ENCODE results near the gene GIMAP5.
"Not testable (repeated sequence)": the region's sequence is repeated elsewhere in the genome, so short reads cannot be mapped to it uniquely, and the experiment has no call there.

GIMAP5 gene

DNA sequence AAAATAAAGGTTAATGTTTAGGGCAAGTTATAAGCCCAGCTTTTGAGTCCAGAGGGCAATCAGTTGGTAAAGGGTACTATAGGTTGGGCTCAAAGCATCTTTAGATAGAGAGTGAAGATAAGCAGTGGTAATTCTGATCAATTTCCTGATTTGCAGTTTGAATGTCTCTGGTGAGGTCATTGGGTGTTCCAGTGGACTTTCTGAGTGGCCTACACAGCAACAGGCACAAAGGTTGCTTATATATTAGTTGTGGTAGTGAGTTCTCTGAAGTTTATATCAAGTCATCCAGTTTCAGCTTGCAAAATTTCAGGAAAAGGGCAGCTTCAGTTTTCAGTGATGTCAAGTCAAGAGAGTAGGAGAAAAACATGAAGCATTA is 29.1 kb downstream of the GIMAP5 start:
- TF ChIP-seq, protein P1, sequence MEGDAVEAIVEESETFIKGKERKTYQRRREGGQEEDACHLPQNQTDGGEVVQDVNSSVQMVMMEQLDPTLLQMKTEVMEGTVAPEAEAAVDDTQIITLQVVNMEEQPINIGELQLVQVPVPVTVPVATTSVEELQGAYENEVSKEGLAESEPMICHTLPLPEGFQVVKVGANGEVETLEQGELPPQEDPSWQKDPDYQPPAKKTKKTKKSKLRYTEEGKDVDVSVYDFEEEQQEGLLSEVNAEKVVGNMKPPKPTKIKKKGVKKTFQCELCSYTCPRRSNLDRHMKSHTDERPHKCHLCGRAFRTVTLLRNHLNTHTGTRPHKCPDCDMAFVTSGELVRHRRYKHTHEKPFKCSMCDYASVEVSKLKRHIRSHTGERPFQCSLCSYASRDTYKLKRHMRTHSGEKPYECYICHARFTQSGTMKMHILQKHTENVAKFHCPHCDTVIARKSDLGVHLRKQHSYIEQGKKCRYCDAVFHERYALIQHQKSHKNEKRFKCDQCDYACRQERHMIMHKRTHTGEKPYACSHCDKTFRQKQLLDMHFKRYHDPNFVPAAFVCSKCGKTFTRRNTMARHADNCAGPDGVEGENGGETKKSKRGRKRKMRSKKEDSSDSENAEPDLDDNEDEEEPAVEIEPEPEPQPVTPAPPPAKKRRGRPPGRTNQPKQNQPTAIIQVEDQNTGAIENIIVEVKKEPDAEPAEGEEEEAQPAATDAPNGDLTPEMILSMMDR (conservative IDR thresholded peaks at IDR 0.05; ENCODE audit: low read depth, low read length) = no peak
- no peak overlapping the region for H3K4me3 ChIP-seq (ENCODE audit: low read length)
- DNase-seq (ENCODE audit: low read depth) = no peak

DNA sequence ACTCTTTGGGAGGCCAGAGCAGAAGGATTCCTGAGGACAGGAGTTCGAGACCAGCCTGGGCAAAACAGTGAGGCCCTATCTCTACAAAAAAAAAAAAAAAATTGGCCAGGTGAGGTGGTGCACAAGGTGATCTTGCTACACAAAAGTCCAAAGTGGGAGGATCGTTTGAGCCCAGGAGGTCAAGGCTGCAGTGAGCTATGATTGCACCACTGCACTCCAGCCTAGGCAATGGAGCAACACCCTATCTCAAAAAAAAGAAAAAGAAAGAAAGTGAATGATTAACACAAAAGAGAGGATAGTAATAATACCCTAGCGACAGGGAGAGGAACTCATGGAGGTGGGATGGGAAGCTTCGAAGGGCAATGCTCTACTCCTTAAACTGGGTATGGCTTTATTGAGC is 32.5 kb downstream of the GIMAP5 start:
- H3K4me3 ChIP-seq (ENCODE audit: low read length) = no peak overlapping the region
- TF ChIP-seq, protein P1 (conservative IDR thresholded peaks at IDR 0.05; ENCODE audit: low read depth, low read length) = no peak
- DNase-seq (ENCODE audit: low read depth) = no peak

DNA sequence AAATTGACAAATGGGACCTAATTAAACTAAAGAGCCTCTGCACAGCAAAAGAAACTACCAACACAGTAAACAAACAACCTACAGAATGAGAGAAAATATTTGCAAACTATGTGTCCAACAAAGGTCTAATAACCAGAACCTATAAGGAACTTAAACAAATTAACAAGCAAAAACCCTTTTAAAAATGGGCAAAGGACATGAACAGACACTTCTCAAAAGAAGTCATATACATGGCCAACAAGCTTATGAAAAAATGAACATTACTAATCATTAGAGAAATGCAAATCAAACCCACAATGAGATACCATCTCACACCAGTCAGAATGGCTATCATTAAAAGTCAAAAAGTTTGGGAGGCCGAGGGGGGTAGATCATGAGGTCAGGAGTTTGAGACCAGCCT is 36.9 kb downstream of the GIMAP5 start:
- not testable (repeated sequence) for H3K4me3 ChIP-seq (ENCODE audit: low read length); DNase-seq (ENCODE audit: low read depth)

DNA sequence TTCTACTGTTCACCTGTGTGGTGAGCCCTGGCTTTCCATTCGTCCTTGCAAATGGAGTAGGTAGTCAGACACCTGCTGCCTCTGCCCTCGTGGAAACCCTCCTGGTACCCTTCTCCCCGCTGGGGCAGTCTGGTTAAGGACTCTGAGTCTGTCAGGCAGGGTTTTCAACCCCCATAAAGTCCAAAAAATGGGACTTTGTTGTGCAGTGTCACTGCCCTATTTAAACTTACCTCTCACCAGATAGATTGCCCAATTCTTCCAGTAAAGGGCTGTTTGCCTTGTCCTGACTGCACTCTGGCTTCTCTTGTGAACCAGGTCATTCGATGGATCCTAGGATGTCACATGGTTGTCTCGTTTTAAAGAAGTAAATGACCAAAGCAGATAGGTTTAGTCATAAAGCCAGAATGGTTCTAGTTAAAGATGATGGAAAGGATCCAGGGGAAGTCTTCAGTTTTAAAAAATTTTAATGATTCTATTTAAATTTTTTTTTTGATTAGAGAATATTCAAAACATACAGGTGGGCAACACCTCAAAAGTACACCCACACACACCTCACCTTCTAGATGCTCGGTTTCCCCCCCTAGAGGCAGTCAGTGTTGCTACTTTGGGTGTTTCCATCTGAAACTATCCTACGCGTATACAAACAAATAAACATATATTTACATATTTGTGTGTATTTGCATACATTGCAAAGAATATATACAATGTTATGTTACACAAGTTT is 41.0 kb downstream of the GIMAP5 start:
- no peak for DNase-seq (ENCODE audit: low read depth)

DNA sequence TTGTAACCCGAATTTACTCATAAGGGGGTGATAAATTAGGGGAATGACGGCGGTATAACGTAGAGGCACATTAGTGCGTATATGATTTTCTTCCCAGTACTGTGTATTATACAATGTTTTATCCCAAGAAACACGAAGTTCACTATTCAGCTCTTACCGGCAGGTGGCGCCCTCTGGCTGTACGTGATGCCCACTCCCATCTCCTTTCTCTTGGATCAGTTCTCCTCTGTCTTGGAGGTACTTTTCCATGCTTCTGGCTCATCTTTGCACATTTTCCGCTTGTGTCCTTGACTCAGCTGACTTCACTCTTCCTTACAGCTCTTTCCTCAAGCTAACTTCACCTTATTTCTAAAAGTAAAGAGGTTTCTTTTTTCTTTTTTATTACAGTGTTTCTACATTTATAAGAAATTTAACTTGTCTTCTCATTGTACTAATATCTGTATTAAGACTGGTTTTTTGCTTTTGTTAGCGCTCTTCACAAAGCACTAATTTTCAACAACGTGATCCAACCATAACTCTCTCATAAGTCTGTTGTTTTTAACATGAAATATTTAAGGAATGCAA is 41.6 kb downstream of the GIMAP5 start:
- TF ChIP-seq, protein P1 (conservative IDR thresholded peaks at IDR 0.05; ENCODE audit: low read depth, low read length) = peak; percentile 84
- DNase-seq (ENCODE audit: low read depth) = peak; percentile 26
- H3K4me3 ChIP-seq (ENCODE audit: low read length) = no peak overlapping the region

More for the DNA sequence above, 41.0 kb downstream of the GIMAP5 start:
- TF ChIP-seq, protein P1 (conservative IDR thresholded peaks at IDR 0.05; ENCODE audit: low read depth, low read length) = no peak
- no peak overlapping the region for H3K4me3 ChIP-seq (ENCODE audit: low read length)

DNA sequence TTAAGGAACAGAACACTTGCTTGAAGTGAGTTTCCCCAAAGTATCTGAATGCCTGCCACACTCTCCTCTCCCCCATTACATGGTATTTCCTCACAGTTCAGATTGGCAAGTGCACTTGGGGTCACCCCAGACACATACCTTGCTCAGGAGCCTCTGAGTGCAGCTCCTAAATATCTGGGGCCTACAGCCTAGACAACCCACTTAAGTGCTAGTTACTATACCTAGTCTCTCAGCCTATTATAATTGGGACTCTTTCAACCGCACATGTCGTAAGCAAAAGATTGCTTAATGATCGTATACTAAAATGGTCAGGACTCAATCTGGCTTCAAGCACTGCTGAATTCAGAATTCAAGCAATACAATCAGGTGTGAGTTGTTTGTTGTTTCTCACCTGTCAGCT is 43.1 kb downstream of the GIMAP5 start:
- DNase-seq (ENCODE audit: low read depth) = no peak
- TF ChIP-seq, protein P1 (conservative IDR thresholded peaks at IDR 0.05; ENCODE audit: low read depth, low read length) = no peak
- no peak overlapping the region for H3K4me3 ChIP-seq (ENCODE audit: low read length)

DNA sequence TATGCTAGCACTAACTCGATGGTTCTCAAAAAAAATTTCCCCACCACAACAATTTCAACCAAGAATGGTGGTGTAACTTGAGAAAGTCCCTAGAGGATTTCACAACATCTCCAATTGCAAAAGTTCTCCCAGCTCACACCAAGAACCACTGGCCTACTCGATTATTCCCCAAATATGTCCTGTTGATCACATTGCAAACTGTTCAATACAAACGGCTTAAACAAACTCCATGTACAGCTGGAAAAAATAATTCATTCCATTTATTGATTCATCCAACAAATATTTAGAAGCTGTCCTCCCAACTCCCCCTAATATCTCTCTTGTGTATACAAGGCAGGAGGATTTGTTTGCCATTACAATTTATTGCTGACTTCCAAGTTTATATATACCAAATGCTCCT is 43.9 kb downstream of the GIMAP5 start:
- no peak overlapping the region for H3K4me3 ChIP-seq (ENCODE audit: low read length)
- TF ChIP-seq, protein P1 (conservative IDR thresholded peaks at IDR 0.05; ENCODE audit: low read depth, low read length) = no peak
- no peak for DNase-seq (ENCODE audit: low read depth)
